ENCODE results near the gene PCGF3.

Gene PCGF3

DNA sequence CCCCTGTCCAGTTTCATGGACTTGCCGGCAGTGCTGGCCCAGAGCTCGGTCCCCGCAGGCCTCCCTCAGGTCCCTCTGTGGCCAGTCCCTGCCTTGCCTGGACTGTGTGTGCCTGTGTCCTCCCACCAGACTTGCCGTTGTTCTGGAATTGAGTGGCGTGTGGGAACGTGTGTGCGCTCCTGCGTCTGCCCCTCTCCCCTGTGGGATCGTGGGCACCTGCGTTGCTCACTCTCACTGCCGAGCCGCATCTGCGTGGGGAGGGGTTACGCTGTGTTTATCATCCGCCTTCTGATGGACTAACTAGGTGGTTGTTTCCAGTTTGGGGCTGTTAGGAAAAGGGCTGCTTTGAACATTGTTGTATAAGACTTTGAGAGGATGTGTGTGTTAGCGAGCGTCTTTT, 21.2 kb downstream of the PCGF3 start:
- TF ChIP-seq ZFP3 (CRISPR knock-in tag; IDR thresholded peaks at IDR 0.05), result no peak
- no peak for TF ChIP-seq ZFP30 (CRISPR knock-in tag; IDR thresholded peaks at IDR 0.05)
- TF ChIP-seq SNAI2 (CRISPR knock-in tag; IDR thresholded peaks at IDR 0.05), result no peak
- peak; percentile 25; the same call in 1 of the 3 replicates for ATAC-seq

DNA sequence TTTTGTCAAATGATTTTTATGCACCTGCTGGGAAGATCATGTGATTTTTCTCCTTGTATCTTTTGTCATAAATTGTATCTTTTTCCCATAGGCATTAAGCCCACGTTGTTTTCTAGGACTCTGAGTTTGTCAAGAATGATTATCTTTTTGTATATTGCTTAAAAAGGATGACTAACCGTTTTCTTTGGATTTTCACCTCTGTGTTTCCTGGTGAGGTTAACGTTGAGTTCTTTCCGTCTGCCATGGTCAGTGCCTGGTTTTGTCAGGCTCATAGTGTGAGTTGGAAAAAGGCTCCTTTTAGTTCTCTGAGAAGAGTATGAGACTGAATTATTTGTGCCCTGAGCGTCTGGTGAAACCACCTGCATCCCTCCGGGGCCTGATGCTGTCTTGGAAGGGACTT, 21.9 kb downstream of the PCGF3 start:
- no peak for TF ChIP-seq BACH2 (CRISPR knock-in tag; IDR thresholded peaks at IDR 0.05; ENCODE audit: borderline replicate concordance)
- TF ChIP-seq, protein P1, sequence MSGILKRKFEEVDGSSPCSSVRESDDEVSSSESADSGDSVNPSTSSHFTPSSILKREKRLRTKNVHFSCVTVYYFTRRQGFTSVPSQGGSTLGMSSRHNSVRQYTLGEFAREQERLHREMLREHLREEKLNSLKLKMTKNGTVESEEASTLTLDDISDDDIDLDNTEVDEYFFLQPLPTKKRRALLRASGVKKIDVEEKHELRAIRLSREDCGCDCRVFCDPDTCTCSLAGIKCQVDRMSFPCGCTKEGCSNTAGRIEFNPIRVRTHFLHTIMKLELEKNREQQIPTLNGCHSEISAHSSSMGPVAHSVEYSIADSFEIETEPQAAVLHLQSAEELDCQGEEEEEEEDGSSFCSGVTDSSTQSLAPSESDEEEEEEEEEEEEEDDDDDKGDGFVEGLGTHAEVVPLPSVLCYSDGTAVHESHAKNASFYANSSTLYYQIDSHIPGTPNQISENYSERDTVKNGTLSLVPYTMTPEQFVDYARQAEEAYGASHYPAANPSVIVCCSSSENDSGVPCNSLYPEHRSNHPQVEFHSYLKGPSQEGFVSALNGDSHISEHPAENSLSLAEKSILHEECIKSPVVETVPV (CRISPR knock-in tag; IDR thresholded peaks at IDR 0.05), result no peak
- TF ChIP-seq ZC3H10 (CRISPR knock-in tag; IDR thresholded peaks at IDR 0.05), result no peak
- TF ChIP-seq OSR1 (CRISPR knock-in tag; IDR thresholded peaks at IDR 0.05), result no peak
- TF ChIP-seq ZNF8 (CRISPR knock-in tag; IDR thresholded peaks at IDR 0.05), result no peak
- no peak for TF ChIP-seq ESRRG (CRISPR knock-in tag; IDR thresholded peaks at IDR 0.05)
- no peak for TF ChIP-seq ZFP3 (CRISPR knock-in tag; IDR thresholded peaks at IDR 0.05)
- no peak for TF ChIP-seq RARB (CRISPR knock-in tag; IDR thresholded peaks at IDR 0.05)
- no peak for TF ChIP-seq ZFP30 (CRISPR knock-in tag; IDR thresholded peaks at IDR 0.05)
- no peak for TF ChIP-seq PPARA (CRISPR knock-in tag; IDR thresholded peaks at IDR 0.05; ENCODE audit: borderline replicate concordance)
- TF ChIP-seq, protein P2, sequence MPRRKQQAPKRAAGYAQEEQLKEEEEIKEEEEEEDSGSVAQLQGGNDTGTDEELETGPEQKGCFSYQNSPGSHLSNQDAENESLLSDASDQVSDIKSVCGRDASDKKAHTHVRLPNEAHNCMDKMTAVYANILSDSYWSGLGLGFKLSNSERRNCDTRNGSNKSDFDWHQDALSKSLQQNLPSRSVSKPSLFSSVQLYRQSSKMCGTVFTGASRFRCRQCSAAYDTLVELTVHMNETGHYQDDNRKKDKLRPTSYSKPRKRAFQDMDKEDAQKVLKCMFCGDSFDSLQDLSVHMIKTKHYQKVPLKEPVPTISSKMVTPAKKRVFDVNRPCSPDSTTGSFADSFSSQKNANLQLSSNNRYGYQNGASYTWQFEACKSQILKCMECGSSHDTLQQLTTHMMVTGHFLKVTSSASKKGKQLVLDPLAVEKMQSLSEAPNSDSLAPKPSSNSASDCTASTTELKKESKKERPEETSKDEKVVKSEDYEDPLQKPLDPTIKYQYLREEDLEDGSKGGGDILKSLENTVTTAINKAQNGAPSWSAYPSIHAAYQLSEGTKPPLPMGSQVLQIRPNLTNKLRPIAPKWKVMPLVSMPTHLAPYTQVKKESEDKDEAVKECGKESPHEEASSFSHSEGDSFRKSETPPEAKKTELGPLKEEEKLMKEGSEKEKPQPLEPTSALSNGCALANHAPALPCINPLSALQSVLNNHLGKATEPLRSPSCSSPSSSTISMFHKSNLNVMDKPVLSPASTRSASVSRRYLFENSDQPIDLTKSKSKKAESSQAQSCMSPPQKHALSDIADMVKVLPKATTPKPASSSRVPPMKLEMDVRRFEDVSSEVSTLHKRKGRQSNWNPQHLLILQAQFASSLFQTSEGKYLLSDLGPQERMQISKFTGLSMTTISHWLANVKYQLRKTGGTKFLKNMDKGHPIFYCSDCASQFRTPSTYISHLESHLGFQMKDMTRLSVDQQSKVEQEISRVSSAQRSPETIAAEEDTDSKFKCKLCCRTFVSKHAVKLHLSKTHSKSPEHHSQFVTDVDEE (CRISPR knock-in tag; IDR thresholded peaks at IDR 0.05), result no peak
- no peak for TF ChIP-seq SNAI2 (CRISPR knock-in tag; IDR thresholded peaks at IDR 0.05)
- TF ChIP-seq CSDC2 (CRISPR knock-in tag; IDR thresholded peaks at IDR 0.05), result no peak
- no peak for ATAC-seq

- TF ChIP-seq POU6F1 (CRISPR knock-in tag; IDR thresholded peaks at IDR 0.05; ENCODE audit: borderline replicate concordance, low read depth) (no peak), ISL1 (CRISPR knock-in tag; IDR thresholded peaks at IDR 0.05) (no peak), ARNTL (CRISPR knock-in tag; IDR thresholded peaks at IDR 0.05; ENCODE audit: borderline replicate concordance, low read depth) (no peak), BACH2 (CRISPR knock-in tag; IDR thresholded peaks at IDR 0.05; ENCODE audit: borderline replicate concordance) (no peak), PPARA (CRISPR knock-in tag; IDR thresholded peaks at IDR 0.05; ENCODE audit: borderline replicate concordance) (no peak), ZNF8 (CRISPR knock-in tag; IDR thresholded peaks at IDR 0.05) (no peak), SNAI2 (CRISPR knock-in tag; IDR thresholded peaks at IDR 0.05) (no peak), ESRRG (CRISPR knock-in tag; IDR thresholded peaks at IDR 0.05) (no peak), ZFP3 (CRISPR knock-in tag; IDR thresholded peaks at IDR 0.05) (no peak), ZFP30 (CRISPR knock-in tag; IDR thresholded peaks at IDR 0.05) (no peak), OSR1 (CRISPR knock-in tag; IDR thresholded peaks at IDR 0.05) (no peak), ZNF70 (CRISPR knock-in tag; IDR thresholded peaks at IDR 0.05) (no peak), TOX (CRISPR knock-in tag; IDR thresholded peaks at IDR 0.05; ENCODE audit: borderline replicate concordance) (no peak), RARB (CRISPR knock-in tag; IDR thresholded peaks at IDR 0.05) (no peak), ZNF565 (CRISPR knock-in tag; conservative IDR thresholded peaks at IDR 0.05; ENCODE audit: low read depth) (no peak)
- TF ChIP-seq, protein P3, sequence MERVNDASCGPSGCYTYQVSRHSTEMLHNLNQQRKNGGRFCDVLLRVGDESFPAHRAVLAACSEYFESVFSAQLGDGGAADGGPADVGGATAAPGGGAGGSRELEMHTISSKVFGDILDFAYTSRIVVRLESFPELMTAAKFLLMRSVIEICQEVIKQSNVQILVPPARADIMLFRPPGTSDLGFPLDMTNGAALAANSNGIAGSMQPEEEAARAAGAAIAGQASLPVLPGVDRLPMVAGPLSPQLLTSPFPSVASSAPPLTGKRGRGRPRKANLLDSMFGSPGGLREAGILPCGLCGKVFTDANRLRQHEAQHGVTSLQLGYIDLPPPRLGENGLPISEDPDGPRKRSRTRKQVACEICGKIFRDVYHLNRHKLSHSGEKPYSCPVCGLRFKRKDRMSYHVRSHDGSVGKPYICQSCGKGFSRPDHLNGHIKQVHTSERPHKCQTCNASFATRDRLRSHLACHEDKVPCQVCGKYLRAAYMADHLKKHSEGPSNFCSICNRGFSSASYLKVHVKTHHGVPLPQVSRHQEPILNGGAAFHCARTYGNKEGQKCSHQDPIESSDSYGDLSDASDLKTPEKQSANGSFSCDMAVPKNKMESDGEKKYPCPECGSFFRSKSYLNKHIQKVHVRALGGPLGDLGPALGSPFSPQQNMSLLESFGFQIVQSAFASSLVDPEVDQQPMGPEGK (CRISPR knock-in tag; IDR thresholded peaks at IDR 0.05; ENCODE audit: borderline replicate concordance), result no peak
- TF ChIP-seq, protein P2 (CRISPR knock-in tag; IDR thresholded peaks at IDR 0.05), result no peak
- TF ChIP-seq, protein P4, sequence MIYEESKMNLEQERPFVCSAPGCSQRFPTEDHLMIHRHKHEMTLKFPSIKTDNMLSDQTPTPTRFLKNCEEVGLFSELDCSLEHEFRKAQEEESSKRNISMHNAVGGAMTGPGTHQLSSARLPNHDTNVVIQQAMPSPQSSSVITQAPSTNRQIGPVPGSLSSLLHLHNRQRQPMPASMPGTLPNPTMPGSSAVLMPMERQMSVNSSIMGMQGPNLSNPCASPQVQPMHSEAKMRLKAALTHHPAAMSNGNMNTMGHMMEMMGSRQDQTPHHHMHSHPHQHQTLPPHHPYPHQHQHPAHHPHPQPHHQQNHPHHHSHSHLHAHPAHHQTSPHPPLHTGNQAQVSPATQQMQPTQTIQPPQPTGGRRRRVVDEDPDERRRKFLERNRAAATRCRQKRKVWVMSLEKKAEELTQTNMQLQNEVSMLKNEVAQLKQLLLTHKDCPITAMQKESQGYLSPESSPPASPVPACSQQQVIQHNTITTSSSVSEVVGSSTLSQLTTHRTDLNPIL (CRISPR knock-in tag; IDR thresholded peaks at IDR 0.05; ENCODE audit: low read depth), result no peak
- TF ChIP-seq, protein P1 (CRISPR knock-in tag; IDR thresholded peaks at IDR 0.05), result no peak
- ATAC-seq, result no peak
Observed at GRCh38 chr4:729336-730315, 24.0 kb downstream of the PCGF3 start.

Measured in SK-N-SH treated with all-trans-retinoic acid at 6 μM for 48 hours (cell line).